Gastroesophageal sphincter (tissue), 3 donors: Measurements from ENCODE around the gene NFYC.

Experiments used
- CTCF ChIP-seq, 4 experiments: fragments of 200-600 bp in 2 of 4; fragments of 450-650 bp in 2 of 4; sonication (generic) in 1 of 4; IDR thresholded peaks; one replicate each; pipeline ENCODE4 v1.5.1; 2017 to 2019; ENCODE audit warnings: antibody characterized with exemption in 4 of 4, mild to moderate bottlenecking in 2 of 4, moderate library complexity in 2 of 4
- POLR2A ChIP-seq, 2 donors: fragments of 450-650 bp; IDR thresholded peaks; one replicate each; pipeline ENCODE4 v1.6.1; 2017; ENCODE audit warnings: antibody characterized with exemption in 2 of 2, mild to moderate bottlenecking in 2 of 2, moderate library complexity in 1 of 2
- POLR2AphosphoS5 ChIP-seq: sonication (generic); formaldehyde crosslinking; IDR thresholded peaks from one replicate; pipeline ENCODE4 v1.6.1; 2017; ENCODE audit warnings: antibody characterized with exemption

DNA sequence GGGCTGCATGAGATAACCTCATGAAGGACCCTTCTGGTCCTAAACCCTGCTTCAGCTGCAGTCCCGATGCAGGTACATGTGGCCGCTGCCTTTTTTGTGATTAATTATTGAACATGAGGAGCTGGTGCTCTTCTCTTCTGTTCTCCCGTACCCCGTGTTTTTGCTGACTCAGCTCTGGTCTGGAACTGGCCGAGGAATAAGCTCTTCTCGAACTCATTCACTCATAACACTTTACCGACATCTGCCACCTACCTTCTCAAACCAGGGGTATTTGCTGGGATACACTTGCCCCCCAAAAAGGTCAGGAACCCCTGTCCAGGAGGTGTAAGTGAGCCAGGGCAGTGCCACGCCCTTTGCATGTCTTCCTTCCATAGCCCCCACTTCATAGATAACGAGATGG is 123.9 kb downstream of the NFYC start:
- TF ChIP-seq CTCF (IDR thresholded peaks at IDR 0.05), result no peak
- TF ChIP-seq POLR2AphosphoS5, result no peak
- no peak for TF ChIP-seq POLR2A (IDR thresholded peaks at IDR 0.05)
